A549 (cell line): Measurements from ENCODE around the gene KCP. TPM values are rescaled to one million over a fixed set of nuclear protein-coding genes. Genes with fewer than 3 reads are reported as not detected.

Experiments
- ATAC-seq, 2 experiments: fragments of 200-7000 bp in 1 of 2; fragments of >200 bp in 1 of 2; cut with Nextera tagmentation in 1 of 2; cut with Tn5 transposase in 1 of 2; 3 replicates each; pipeline versions ENCODE4 v1.8.0 to v1.9.1; 2018 to 2020; ENCODE audit warnings: mild to moderate bottlenecking in 1 of 2, moderate library complexity in 1 of 2
- CTCF ChIA-PET: fragments of 300-600 bp; sonication (Branson Sonifier 250); formaldehyde crosslinking; extraction: SDS; loops from one replicate; lab custom pipeline; 2021; ENCODE audit warnings: antibody characterized with exemption, inconsistent platforms; lab: Yijun Ruan, JAX
- POLR2A ChIA-PET: fragments of 350-600 bp; formaldehyde crosslinking; extraction: SDS; loops from one replicate; lab custom pipeline; 2021; ENCODE audit warnings: antibody characterized with exemption, inconsistent platforms; lab: Yijun Ruan, JAX
- DNase-seq, 2 experiments: peaks; one replicate each; pipeline versions ENCODE4 v3.0.0 to v3.0.0-alpha.2; 2011 to 2016; ENCODE audit warnings: low read depth in 1 of 2, low spot score in 1 of 2
- FAIRE-seq: peaks from 2 replicates; lab custom pipeline; 2011; peaks lifted over from hg19 to GRCh38; lab: Jason Lieb, UNC
- H3K27ac ChIP-seq, 2 experiments: fragments of >200 bp; sonication (Bioruptor Twin); formaldehyde crosslinking; 3 replicates each; pipeline ENCODE4 v1.5.1; 2016 to 2017
- H3K4me1 ChIP-seq: fragments of >200 bp; sonication (Bioruptor Twin); formaldehyde crosslinking; 3 replicates; pipeline ENCODE4 v1.6.1; 2016
- H3K4me2 ChIP-seq: fragments of >200 bp; sonication (Bioruptor Twin); formaldehyde crosslinking; 3 replicates; pipeline ENCODE4 v1.6.1; 2016
- H3K4me3 ChIP-seq: fragments of >200 bp; sonication (Bioruptor Twin); formaldehyde crosslinking; 3 replicates; pipeline ENCODE4 v1.5.1; 2016
- H3K9me3 ChIP-seq: fragments of >200 bp; sonication (Bioruptor Twin); formaldehyde crosslinking; 3 replicates; pipeline ENCODE4 v1.6.1; 2016
- ATOH8 ChIP-seq: fragments of 250-450 bp; sonication (Bioruptor Pico); IDR thresholded peaks from 2 replicates; pipeline ENCODE4 v1.5.0; 2020; ENCODE audit warnings: low read depth, mild to moderate bottlenecking, moderate library complexity
- CBX2 ChIP-seq: fragments of 200-600 bp; sonication (generic); IDR thresholded peaks from 2 replicates; pipeline ENCODE4 v1.6.1; 2016; ENCODE audit warnings: low read depth, mild to moderate bottlenecking, borderline replicate concordance
- CBX8 ChIP-seq: fragments of 200-600 bp; sonication (generic); IDR thresholded peaks from 2 replicates; pipeline ENCODE4 v1.6.1; 2016
- CTCF ChIP-seq: fragments of >200 bp; sonication (Bioruptor Twin); formaldehyde crosslinking; IDR thresholded peaks from 3 replicates; pipeline ENCODE4 v1.5.1; 2016
- EHMT2 ChIP-seq: fragments of 200-600 bp; sonication (generic); IDR thresholded peaks from 2 replicates; pipeline ENCODE4 v1.6.1; 2016; ENCODE audit warnings: antibody characterized with exemption, low read depth, mild to moderate bottlenecking, moderate library complexity
- ESRRA ChIP-seq: fragments of 150-350 bp; IDR thresholded peaks from 2 replicates; pipeline ENCODE4 v1.6.1; 2014; ENCODE audit warnings: mild to moderate bottlenecking, low read length, borderline replicate concordance
- FOSB ChIP-seq: fragments of 250-450 bp; sonication (Bioruptor Pico); IDR thresholded peaks from 2 replicates; pipeline ENCODE4 v1.5.0; 2020; ENCODE audit warnings: mild to moderate bottlenecking, moderate library complexity
- FOSL2 ChIP-seq, 2 experiments: fragments of 450-650 bp in 1 of 2; fragments of >200 bp in 1 of 2; sonication (Bioruptor Twin) in 1 of 2; formaldehyde crosslinking; IDR thresholded peaks; 2 replicates each; pipeline versions ENCODE4 v1.5.0 to v1.6.1; 2016 to 2020; ENCODE audit warnings: mild to moderate bottlenecking in 1 of 2, moderate library complexity in 1 of 2
- HDAC2 ChIP-seq: fragments of 200-600 bp; sonication (generic); IDR thresholded peaks from 2 replicates; pipeline ENCODE4 v1.6.1; 2016
- HMGXB4 ChIP-seq: fragments of 250-450 bp; sonication (Bioruptor Pico); IDR thresholded peaks from 2 replicates; pipeline ENCODE4 v1.5.0; 2021; ENCODE audit warnings: mild to moderate bottlenecking, moderate library complexity, borderline replicate concordance
- KDM1A ChIP-seq: fragments of 200-600 bp; sonication (generic); IDR thresholded peaks from 2 replicates; pipeline ENCODE4 v1.6.1; 2016; ENCODE audit warnings: low read depth, mild to moderate bottlenecking
- NR3C1 ChIP-seq: fragments of >200 bp; sonication (Bioruptor Twin); formaldehyde crosslinking; IDR thresholded peaks from 3 replicates; pipeline ENCODE4 v1.6.1; 2017
- PHF8 ChIP-seq: fragments of 200-600 bp; sonication (generic); IDR thresholded peaks from 2 replicates; pipeline ENCODE4 v1.6.1; 2016; ENCODE audit warnings: low read depth, mild to moderate bottlenecking, antibody characterized with exemption, moderate library complexity, borderline replicate concordance
- POLR2A ChIP-seq: IDR thresholded peaks from 2 replicates; pipeline ENCODE4 v1.6.1; 2012; ENCODE audit warnings: mild to moderate bottlenecking, low read length
- POLR2AphosphoS2 ChIP-seq: conservative IDR thresholded peaks from 2 replicates; pipeline ENCODE4 v1.6.1; 2012; ENCODE audit warnings: low read length, improper control_type of control experiment, inconsistent platforms
- RCOR1 ChIP-seq: fragments of 150-350 bp; IDR thresholded peaks from 2 replicates; pipeline ENCODE4 v1.6.1; 2014; ENCODE audit warnings: antibody characterized with exemption, low read length, low read depth
- RFX5 ChIP-seq: fragments of 450-650 bp; IDR thresholded peaks from 2 replicates; pipeline ENCODE4 v1.7.1; 2014; ENCODE audit warnings: antibody characterized with exemption, mild to moderate bottlenecking, moderate library complexity
- RNF2 ChIP-seq: fragments of 200-600 bp; sonication (generic); IDR thresholded peaks from 2 replicates; pipeline ENCODE4 v1.6.1; 2016; ENCODE audit warnings: low read depth, mild to moderate bottlenecking, antibody characterized with exemption, moderate library complexity, borderline replicate concordance
- SREBF2 ChIP-seq: fragments of 450-650 bp; IDR thresholded peaks from 2 replicates; pipeline ENCODE4 v1.6.1; 2014; ENCODE audit warnings: mild to moderate bottlenecking, moderate library complexity
- TFCP2L1 ChIP-seq: fragments of 250-450 bp; sonication (Bioruptor Pico); IDR thresholded peaks from 2 replicates; pipeline ENCODE4 v1.5.0; 2021; ENCODE audit warnings: mild to moderate bottlenecking
- TP53 ChIP-seq: fragments of 250-450 bp; sonication (Bioruptor Pico); IDR thresholded peaks from 2 replicates; pipeline ENCODE4 v1.5.0; 2021; ENCODE audit warnings: mild to moderate bottlenecking, moderate library complexity
- ZC3H11A ChIP-seq: fragments of 450-650 bp; IDR thresholded peaks from 2 replicates; pipeline ENCODE4 v1.6.1; 2014; ENCODE audit warnings: antibody characterized with exemption, mild to moderate bottlenecking
- ZNF302 ChIP-seq: fragments of 250-450 bp; sonication (Bioruptor Pico); IDR thresholded peaks from 2 replicates; pipeline ENCODE4 v1.9.0; 2021; ENCODE audit warnings: inconsistent platforms, mild to moderate bottlenecking, moderate library complexity
- ZSCAN20 ChIP-seq: fragments of 250-450 bp; sonication (Bioruptor Pico); IDR thresholded peaks from 2 replicates; pipeline ENCODE4 v1.8.0; 2022; ENCODE audit warnings: mild to moderate bottlenecking, moderate library complexity
- WGBS: methylation state at CpG from one replicate; pipeline ENCODE4 v1.1.6; 2017; ENCODE audit errors: missing lambda C conversion rate; 5-methylcytosine and 5-hydroxymethylcytosine counted together
- polyA plus RNA-seq, 4 experiments: library from polyadenylated mRNA; depleted of rRNA in 3 of 4; stranded (reverse); fragments of >200 nt; fragmentation: RNase III in 1 of 4; extraction: RNeasy Plus Mini Kit Qiagen cat#74134 plus additional on column Dnase treatment in 1 of 4; gene quantifications; 2 replicates in 3 of 4; 3 replicates in 1 of 4; pipeline ENCODE4 v1.2.3, GENCODE V29; 2011 to 2017

The KCP gene
- polyA plus RNA-seq, 2 of the 4 experiments (the other 2 are of a cell fraction) = 0.14 TPM; not detected in 1

GRCh38 chr7:128931965-128932861 lies 21.7 kb upstream of the KCP start:
- DNase-seq (no peak), FAIRE-seq (no peak), ATAC-seq (no peak; a peak in 1 of 6 replicates)
- Histone ChIP-seq H3K4me1 (peaks cover 1% of the 10 kb centered on the region; the same call in 1 of the 3 replicates), H3K9me3 (no peaks in the 10 kb centered on the region), H3K4me3 (no peak overlapping the region), H3K4me2 (no peak overlapping the region), H3K27ac (no peak overlapping the region)
- TF ChIP-seq RNF2 (no peak), KDM1A (no peak), RFX5 (no peak), PHF8 (no peak), POLR2AphosphoS2 (no peak), ZC3H11A (no peak), FOSB (CRISPR knock-in tag) (no peak), ZNF302 (CRISPR knock-in tag) (no peak)
- CTCF ChIA-PET = interaction anchor here (0.9 to 1.7 kb wide), 6 partner anchors 9 to 159 kb away, joined by 3 to 5 read pairs (median 4); no protein-coding TSS in a partner anchor
- POLR2A ChIA-PET = no interaction called here
- WGBS = 71% methylated on average over 18 of the region's 19 CpGs

GRCh38 chr7:128931190-128931798 lies 20.8 kb upstream of the KCP start:
- WGBS = 84% methylated on average over 15 of the region's 18 CpGs
- FAIRE-seq (no peak), ATAC-seq (no peak), DNase-seq (no peak)
- no peaks in the 10 kb centered on the region for H3K9me3 ChIP-seq
- ChIA-PET POLR2A (no interaction called here), CTCF (interaction anchor here (0.9 kb wide), 1 partner anchor 160 kb away, joined by 3 read pairs; no protein-coding TSS in a partner anchor)
- H3K4me2 ChIP-seq = no peak overlapping the region
- no peaks in the 10 kb centered on the region for H3K4me1 ChIP-seq
- TF ChIP-seq ZSCAN20 (CRISPR knock-in tag) (no peak), EHMT2 (no peak), CTCF (no peak), NR3C1 (no peak), TFCP2L1 (no peak), RCOR1 (no peak), CBX2 (no peak), CBX8 (no peak), ATOH8 (CRISPR knock-in tag) (no peak), ESRRA (no peak), TP53 (no peak), POLR2A (no peak), SREBF2 (no peak), HDAC2 (no peak), HMGXB4 (CRISPR knock-in tag) (no peak), FOSL2 (IDR thresholded peaks at IDR 0.05) (no peak), FOSL2 (CRISPR knock-in tag; IDR thresholded peaks at IDR 0.05) (no peak)
- no peak overlapping the region for H3K27ac ChIP-seq
- no peak overlapping the region for H3K4me3 ChIP-seq
